AG09319 (cell line): Measurements from ENCODE around the gene ALOX12B.

Experiments used
- DNase-seq: peaks from one replicate; pipeline ENCODE4 v3.0.0-alpha.2; 2010; ENCODE audit warnings: low read depth; ENCODE audit errors: extremely low read depth
- TF ChIP-seq, protein P1 (sequence below): IDR thresholded peaks from 2 replicates; pipeline ENCODE4 v1.5.1; 2011; ENCODE audit warnings: low read depth, mild to moderate bottlenecking, inconsistent platforms, low read length, moderate library complexity

Gene ALOX12B

GRCh38 chr17:8125947-8126490 is 38.5 kb upstream of the ALOX12B start:
- no peak for DNase-seq
- TF ChIP-seq, protein P1, sequence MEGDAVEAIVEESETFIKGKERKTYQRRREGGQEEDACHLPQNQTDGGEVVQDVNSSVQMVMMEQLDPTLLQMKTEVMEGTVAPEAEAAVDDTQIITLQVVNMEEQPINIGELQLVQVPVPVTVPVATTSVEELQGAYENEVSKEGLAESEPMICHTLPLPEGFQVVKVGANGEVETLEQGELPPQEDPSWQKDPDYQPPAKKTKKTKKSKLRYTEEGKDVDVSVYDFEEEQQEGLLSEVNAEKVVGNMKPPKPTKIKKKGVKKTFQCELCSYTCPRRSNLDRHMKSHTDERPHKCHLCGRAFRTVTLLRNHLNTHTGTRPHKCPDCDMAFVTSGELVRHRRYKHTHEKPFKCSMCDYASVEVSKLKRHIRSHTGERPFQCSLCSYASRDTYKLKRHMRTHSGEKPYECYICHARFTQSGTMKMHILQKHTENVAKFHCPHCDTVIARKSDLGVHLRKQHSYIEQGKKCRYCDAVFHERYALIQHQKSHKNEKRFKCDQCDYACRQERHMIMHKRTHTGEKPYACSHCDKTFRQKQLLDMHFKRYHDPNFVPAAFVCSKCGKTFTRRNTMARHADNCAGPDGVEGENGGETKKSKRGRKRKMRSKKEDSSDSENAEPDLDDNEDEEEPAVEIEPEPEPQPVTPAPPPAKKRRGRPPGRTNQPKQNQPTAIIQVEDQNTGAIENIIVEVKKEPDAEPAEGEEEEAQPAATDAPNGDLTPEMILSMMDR = no peak

DNA sequence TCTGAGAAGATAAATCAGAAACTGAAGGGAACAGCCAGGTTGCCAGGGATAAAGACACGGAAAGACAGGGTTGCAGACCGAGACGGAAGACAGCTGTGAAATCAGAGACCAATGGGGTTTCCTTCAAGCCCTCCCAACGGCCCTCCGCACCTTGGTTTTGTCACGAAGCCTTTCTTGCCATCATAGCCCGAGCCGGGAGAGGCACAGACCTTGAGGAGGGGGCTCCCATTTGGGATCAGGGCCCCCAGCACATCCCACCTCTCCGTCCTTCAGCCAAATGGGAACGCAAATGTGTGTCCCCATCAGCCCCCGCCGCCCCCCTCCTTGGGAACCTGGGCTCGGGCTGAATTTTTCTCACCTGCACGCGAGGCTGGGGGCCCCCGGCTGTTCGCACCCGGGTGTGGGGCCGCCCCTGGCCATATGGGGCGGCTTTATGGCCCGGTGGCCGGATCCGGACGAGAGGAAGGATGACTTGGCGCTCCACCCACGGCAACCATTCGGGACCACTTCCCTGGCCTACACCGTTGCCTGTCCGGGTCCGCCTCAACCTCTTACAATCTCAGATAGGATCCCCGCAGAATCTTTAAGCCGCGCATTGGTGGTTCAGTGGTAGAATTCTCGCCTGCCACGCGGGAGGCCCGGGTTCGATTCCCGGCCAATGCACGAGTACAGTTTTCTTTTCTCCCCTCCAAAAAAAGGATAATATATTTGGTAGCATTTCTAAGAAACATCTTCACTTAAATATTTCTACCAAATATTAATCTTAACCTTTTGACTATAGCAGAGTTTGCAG is 37.8 kb upstream of the ALOX12B start:
- TF ChIP-seq, protein P1 = no peak
- DNase-seq = no peak

- TF ChIP-seq, protein P1 = no peak
- no peak for DNase-seq
Observed at GRCh38 chr17:8124350-8125153, 37.0 kb upstream of the ALOX12B start.

DNA sequence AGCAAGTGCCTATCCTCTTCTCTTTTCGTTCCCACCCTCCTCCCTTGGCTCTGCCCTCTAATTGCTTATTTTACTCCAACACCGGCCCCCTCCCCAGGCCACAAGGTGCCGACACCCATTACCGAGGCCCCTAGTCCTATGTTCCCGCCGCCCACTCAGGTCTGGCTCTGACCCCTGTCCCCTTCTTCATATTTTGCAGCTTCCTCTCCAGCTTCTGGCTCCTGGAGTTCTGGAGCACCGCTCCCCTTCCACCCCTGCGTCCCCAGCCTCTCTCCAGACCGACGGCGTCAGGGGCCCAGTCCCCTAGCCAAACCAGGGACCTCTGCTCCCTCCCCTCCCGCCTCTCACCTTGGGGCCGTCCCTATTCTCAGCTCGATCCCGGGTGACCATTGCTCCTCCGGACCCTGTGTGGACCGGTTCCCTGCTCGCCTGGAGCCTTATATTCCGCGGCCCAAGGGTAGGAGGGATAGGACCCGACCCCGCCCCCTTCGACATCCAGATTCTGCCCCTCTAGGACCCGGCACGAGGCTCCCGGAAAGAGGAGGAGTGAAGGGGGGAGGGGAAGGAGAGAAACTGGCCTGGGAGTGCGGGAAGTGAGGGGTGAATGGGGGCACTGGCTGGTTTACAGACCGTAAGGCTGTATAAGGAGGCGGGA is 36.3 kb upstream of the ALOX12B start, which contains the start of gene HES7:
Gene HES7 (minus strand): TSS at position 412 of the 655 bp plus-strand sequence. CDS start 22 bp downstream, at position 390.
- TF ChIP-seq, protein P1 = no peak
- DNase-seq = no peak

- TF ChIP-seq, protein P1 = no peak
- DNase-seq = no peak
Observed at GRCh38 chr17:8122924-8123694, 35.6 kb upstream of the ALOX12B start.

DNA sequence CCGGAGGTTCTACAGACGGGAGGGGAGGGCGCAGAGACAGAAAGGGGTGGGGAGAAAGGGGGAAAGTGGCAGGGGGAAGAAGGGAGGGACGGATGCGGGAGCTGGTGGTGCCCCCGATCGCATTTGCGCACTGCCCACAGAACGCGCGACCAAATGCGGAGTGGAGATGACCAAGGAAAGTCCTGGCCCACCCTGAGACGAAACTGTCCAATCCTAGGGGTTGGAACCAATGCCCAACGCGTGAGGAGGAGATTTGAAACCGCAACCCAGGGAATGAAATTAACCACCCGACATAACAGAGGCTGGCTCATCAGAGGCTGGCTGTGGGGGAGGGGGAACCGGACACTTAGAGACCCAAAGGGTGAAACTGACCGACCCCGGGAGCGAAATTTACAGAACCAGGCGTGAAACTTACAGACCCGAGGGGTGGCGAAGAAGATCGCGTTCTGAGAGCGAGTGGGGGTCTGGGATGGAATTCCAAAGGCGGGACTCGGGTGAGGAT is 35.0 kb upstream of the ALOX12B start:
- TF ChIP-seq, protein P1 = no peak
- DNase-seq = no peak
